SK-N-SH (cell line): ENCODE results near the gene MED16.

Experiments
- CHD2 ChIP-seq: fragments of 150-350 bp; IDR thresholded peaks from 2 replicates; pipeline ENCODE4 v1.6.1; 2018; ENCODE audit warnings: low read length; ENCODE audit not compliant: partially characterized antibody
- CTCF ChIP-seq: fragments of 200-600 bp; sonication (generic); IDR thresholded peaks from 2 replicates; pipeline ENCODE4 v1.6.1; 2017; ENCODE audit warnings: antibody characterized with exemption, mild to moderate bottlenecking, moderate library complexity
- EP300 ChIP-seq, 2 experiments: IDR thresholded peaks; 2 replicates each; pipeline versions ENCODE4 v1.4.0 to v1.6.1; 2012; ENCODE audit warnings: borderline replicate concordance in 1 of 2, low read depth in 1 of 2, low read length in 1 of 2
- EZH2phosphoT487 ChIP-seq: fragments of 200-600 bp; sonication (generic); IDR thresholded peaks from 2 replicates; pipeline ENCODE4 v1.6.1; 2017; ENCODE audit warnings: low read depth, mixed run types, mild to moderate bottlenecking, antibody characterized with exemption, moderate library complexity, borderline replicate concordance
- GABPA ChIP-seq: IDR thresholded peaks from 2 replicates; pipeline ENCODE4 v1.4.0; 2012; ENCODE audit warnings: low read depth, mild to moderate bottlenecking
- JUND ChIP-seq: IDR thresholded peaks from 2 replicates; pipeline ENCODE4 v1.4.0; 2012
- MXI1 ChIP-seq: IDR thresholded peaks from 2 replicates; pipeline ENCODE4 v1.6.1; 2012; ENCODE audit warnings: mild to moderate bottlenecking, low read depth, low read length, improper control_type of control experiment
- NFIC ChIP-seq: IDR thresholded peaks from 2 replicates; pipeline ENCODE4 v1.4.0; 2012; ENCODE audit warnings: borderline replicate concordance
- POLR2AphosphoS5 ChIP-seq: IDR thresholded peaks from 2 replicates; pipeline ENCODE4 v1.6.1; 2012; ENCODE audit warnings: low read depth, low read length
- RFX5 ChIP-seq: IDR thresholded peaks from 2 replicates; pipeline ENCODE4 v1.6.1; 2012; ENCODE audit warnings: mild to moderate bottlenecking, improper control_type of control experiment, low read length
- SMC3 ChIP-seq: IDR thresholded peaks from 2 replicates; pipeline ENCODE4 v1.6.1; 2012; ENCODE audit warnings: low read depth, low read length, improper control_type of control experiment
- TEAD4 ChIP-seq: IDR thresholded peaks from 2 replicates; pipeline ENCODE4 v1.4.0; 2012; ENCODE audit warnings: mild to moderate bottlenecking, borderline replicate concordance; ENCODE audit not compliant: insufficient read depth

DNA sequence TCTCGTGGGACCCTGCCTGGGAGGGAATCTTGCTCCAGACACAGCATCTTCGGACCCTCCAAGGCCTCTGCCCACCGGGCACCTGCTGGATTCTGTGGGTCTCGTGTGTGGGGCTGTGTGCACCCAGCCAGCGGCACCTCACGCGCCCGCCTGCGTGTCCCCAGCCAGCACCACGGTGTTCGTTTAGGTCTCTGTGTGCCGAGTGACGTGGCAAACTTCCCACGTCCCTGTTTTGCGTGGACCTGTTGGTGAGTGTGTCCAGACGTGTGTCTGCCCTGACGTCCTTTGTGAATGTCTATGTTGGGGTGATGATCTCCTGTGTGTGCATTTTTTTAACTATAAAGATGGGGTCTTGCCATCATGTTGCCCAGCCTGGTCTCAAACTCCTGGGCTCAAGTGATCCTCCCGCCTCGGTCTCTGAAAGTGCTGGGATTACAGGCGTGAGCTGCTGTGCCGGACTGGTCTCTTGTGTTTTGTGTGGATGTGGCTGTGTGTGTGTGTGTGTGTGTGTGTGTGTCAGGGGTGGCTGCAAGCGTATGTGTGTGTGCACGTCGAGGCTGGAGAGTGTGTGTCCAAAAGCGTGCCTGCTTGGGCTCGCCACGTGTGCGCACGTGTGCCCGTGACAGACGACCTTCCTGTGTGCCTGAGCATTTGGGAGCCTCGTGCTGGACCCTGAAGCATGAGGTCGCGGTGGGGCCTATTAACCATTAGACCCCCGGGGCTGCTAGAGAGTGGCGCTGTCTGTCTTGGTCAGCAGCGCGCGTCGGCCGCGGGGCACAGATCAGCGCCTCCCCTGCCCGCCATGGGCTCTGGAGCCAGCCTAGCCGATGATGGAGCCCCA lies 48.5 kb upstream of the MED16 start:
- no peak for TF ChIP-seq MXI1
- no peak for TF ChIP-seq NFIC
- TF ChIP-seq EZH2phosphoT487, result no peak
- TF ChIP-seq CTCF, result no peak
- no peak for TF ChIP-seq RFX5
- TF ChIP-seq EP300 (IDR thresholded peaks at IDR 0.05; ENCODE audit: borderline replicate concordance in 1 of 2, low read depth in 1 of 2, low read length in 1 of 2), result no peak
- no peak for TF ChIP-seq GABPA
- no peak for TF ChIP-seq POLR2AphosphoS5
- no peak for TF ChIP-seq JUND
- no peak for TF ChIP-seq TEAD4
- TF ChIP-seq CHD2, result no peak
- TF ChIP-seq SMC3, result no peak
